GM18867 (cell line): Measurements from ENCODE around the gene FANCG.

Experiments used
- ATAC-seq: cut with Tn5 transposase; IDR thresholded peaks from one replicate; pipeline ENCODE4 v1.9.1; 2021; ENCODE audit warnings: mild to moderate bottlenecking, moderate library complexity; ENCODE audit not compliant: unreplicated experiment

Gene FANCG

DNA sequence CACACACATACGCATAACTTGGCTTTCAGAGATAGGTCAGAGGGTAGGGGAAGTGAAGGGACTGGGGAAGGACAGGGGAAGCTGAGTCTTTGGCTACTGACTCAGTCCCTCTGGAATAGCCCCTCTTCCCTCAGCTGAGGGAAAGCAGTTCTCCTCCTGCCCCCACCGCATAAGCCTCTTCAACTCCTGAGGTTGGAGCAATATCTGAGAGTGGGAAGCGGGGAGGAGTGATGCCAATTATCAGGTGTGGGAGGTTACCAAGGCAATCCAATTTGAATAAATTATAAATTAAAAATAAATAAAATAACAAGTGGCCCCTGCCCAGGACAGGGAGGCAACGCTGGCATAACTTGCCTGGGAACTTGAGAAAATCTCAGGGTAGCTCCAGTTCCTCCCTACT, 24.8 kb upstream of the FANCG start:
- ATAC-seq: no peak

DNA sequence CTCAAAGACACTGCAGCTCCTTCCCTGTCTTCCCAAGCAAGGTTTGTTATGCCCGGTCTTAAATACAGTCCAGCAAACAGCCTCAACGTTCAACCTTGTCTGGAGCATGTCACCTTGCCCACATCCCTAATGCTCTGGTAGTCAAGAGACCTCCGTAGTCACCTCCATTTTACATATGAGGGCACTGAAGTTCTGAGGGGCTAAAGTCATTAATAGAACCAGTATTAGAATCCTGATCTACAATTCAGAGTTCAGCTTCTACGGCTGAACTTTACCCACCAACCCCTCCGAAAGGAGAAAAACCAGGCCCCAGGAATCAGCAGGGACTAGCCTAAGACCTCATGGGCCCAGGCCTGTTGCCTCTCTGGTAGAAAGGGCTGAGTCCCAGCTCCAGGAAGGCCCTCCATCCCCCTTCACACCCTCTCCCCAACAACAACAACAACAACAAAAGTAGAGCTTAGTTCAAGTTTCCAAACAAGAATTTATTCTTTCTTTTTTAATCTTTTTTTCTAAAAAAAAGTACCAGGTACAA, 24.0 kb upstream of the FANCG start:
- ATAC-seq: no peak

DNA sequence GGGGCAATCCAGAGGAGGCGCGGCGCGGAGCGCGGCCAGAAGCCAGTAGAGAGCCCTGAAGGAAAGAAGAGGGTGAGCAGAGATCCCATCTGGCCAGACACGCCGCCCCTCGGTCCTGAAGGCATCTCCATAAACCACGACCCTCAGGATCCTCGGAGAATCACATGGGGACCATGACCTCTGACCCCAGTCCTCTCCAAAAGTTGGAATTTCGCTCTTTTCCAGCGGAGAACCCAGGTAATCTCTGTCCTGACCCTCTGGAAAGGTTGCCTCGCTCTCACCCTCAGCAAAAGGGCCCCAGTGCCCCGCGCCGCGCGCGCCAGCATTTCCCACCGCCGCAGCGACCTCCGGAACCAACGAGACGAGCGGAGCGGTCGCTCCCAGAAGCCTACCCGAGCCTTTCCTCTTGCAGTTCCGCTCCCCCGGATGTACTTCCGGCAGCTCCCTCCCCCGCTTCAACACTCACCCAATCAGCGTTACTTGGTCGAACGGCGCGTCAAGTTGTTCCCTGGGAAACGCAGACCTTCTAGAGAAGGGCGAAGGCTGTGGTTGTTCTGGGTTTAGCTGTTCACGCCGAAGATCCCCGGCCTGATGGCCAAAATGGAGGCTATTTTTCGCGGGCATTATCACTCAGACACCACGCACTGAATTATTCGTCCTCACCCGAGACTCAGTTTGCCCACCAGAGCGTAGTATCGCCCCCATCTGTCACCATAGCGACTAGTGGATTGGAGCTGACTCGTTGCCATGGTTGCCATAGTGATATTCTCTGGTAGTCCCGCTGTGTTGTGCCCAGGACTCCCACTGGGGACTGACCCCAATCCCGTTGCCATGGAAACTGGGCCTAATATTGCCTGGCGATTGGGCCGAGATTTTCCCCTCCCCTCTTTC, 23.3 kb upstream of the FANCG start, which contains the start of gene STOML2:
Gene STOML2 (minus strand): TSS at position 363 of the 891 bp plus-strand sequence. CDS start 37 bp downstream, at position 326.
- ATAC-seq: peak; percentile 94

DNA sequence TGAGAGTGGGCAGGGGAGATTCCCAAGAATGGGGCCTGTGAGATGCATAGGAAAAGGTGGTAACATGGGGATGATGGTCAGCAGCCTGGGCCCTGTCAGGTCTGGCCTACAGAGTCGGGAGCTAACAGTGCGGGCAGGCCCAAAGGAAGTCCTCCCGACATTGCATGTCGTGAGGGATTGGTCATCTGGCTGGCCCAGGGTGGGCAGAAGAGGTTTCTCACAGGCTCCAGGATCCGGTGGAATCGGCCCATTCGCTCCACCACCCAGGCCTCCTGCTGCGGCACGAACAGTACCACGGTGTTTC, 22.7 kb upstream of the FANCG start:
- peak; percentile 18 for ATAC-seq

DNA sequence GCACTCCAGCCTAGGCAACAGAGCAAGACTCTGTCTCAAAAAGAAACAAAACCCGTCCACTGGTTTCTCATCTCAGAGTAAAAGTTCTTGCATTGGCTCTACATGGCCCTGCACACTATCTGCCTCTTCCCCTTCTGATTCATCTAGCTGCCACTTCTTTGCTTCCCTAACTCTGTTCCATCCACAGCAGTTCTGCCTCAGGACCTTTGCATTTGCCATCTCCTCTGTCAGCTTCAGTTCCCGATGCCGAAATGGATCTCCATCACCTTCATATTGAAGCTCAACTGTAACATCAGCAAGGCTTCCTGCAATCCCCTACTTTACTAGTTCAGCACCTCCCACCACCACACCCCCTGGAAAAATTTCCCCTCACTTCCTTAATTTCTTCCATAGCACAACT, 17.8 kb upstream of the FANCG start:
- ATAC-seq: no peak

DNA sequence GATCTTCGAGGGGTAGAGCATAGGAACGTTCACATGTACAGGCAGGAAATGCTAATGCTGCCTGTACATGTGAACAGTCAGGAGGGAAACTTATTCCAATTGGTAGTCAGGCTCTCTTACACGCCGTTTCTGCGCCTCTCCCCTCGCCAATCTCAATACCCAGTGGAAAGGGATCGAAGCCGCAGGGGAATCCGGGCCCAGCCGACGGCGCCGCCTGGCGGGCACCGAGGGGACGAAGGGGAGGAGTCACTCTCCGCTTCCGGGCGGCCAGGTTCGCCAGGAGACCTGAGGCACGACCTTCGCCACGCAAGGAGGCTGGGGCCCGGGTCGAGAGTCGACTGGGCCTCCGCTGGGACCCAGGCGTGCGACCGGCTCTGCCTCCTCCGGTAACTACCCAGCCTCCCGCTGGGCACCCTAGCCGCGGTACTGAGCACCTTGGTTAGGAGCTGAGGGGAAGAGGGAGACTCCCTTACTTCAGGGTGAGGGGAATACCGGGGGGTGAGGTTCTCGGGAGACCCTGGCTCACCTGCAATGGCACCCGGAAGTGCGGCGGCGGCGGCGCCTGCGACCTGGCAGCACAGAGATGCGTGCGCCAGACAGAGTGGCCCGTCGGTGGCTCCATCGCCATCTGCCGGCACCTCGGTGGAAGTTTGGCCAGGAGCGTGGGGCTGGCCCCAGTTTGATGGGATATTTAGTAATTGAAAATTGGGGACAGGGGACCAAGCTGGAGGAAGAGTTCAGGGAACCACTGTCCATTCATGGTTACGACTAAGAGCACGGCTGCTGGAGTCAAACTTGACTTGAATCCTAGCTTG, 16.5 kb upstream of the FANCG start, which contains the start of gene PIGO:
Gene PIGO (minus strand): TSS at position 557 of the 815 bp plus-strand sequence. CDS start 1,026 bp downstream, outside the sequence.
- ATAC-seq: peak; percentile 85

DNA sequence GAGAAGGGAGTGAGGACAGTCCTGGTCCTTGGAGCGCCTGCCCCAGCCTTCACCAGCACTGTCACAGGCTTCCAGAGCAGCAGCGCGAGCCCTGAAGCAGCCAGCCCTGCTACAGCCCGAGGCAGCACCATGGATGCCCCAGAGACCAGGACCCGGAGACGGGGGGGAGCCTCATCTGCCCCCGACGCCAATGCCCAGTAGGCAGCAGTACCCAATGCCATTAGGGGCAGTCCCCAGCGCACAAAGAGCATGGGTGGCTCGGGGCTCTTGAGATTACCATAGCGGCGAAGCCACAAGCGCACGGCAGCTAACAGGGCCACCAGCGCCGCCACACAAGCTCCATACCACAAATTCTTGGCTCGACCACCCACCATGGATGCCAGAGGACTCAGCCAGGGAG, 11.8 kb upstream of the FANCG start:
- ATAC-seq: no peak

DNA sequence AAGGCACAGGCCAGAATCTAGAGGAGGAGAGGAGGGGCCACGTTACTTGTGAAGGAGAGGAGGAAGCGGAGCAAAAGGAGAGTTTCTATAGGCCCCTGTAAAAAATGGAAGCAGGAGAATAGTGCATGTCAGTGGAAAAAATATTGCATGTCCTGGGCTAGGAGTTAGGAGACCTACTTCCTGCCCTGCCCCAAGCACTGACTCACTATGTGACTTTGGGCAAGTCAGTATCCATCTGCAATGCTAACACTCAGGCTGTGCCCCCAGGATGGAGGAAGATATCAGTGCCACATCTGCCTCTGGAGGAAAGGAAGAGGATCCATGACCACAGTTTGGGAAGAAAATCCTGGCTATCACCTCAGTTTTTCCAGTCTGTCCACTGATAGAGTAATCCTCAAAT, 9.7 kb upstream of the FANCG start:
- no peak for ATAC-seq

DNA sequence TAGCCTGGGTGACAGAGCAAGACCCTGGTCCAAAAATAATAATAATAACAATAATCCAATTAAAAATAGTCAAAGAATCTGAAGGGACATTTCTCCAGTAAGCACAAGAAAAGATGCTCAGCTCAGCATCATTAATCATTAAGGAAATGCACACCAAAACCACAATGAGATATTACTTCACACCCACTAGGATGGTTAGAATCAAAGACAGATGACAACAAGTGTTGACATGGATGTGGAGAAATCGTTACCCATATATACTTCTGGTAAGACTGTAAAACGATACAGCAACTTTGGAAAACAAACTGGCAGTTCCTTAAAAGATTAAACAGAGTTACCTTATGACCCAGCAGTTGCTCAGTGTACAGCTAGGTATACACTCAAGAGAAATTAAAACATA, 5.3 kb upstream of the FANCG start:
- ATAC-seq: no peak

DNA sequence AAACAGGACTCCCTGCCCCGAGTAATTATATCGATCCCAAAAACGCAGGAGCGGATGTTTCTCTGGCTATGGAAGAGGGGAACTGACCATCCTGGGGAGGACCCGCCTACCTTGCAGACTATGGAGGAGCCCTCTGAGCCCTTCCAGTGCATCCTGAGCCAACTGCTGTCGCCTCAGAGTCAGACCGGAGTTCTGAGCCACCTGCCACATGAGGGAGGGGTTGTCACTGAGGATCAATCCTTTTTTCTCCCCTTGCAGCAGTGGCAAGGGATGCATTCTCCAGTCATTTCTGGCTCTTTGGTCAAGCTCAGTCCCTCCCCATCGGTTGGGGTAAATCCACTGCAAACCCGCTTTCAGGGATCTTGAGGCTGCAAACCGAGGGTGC, 709 bp downstream of the FANCG start:
- ATAC-seq: no peak

DNA sequence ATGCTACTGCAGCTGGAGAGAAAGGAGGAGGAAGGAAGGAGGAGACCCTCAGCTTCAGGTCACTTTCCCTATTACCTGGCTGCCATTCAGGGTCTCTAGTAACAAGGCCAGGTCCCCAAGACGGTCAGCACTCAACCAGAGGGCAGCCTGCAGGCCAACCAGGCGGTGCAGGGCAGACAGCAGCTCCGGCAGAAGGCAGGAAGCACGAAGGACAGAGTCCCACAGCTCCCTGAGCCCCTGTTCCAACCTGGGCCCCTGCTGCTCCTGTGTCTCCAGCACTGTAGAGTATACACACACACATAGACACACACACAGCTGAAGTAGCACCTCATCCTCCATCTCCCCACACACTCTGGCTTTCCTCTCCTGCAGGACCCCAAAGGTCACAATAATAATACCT, 1.7 kb downstream of the FANCG start:
- ATAC-seq: no peak

DNA sequence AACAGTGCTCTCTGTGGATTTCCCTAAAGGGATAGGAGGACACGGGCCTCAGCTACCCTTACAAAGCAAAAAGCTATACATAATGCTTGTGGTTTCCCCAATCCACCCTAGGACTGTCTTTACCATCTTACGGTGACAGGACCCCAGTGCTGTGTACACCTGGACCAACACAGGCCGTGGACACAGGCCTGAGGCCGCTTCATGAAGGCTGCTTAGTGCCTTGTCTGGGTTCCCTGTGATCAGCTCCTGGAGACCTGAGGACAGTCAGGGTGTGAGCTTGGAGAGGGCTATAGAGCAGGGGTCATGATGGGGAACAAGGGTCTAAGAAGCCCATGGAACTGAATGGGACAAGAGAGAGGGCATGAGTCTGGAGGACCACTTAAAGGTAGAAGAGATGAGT, 2.9 kb downstream of the FANCG start:
- no peak for ATAC-seq

DNA sequence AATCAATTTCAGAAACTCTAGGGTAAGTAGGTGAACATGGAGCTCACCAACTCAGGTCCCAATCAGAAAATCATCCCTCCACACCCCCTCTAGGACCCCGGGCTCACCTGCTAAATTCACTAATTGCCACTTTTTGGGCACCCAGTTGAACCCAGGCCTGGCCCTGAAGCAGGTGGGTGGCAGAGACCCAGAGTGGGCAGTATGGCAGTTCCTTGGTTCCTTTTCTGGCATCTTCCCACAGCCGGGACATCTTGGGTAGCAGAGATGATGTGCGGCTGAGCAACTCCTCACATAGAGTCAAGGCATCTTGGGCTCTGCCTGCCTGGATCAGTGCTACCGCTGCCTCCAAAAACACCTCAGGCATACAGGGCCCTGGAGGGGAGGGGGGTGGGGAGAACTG, 4.4 kb downstream of the FANCG start:
- ATAC-seq: no peak

DNA sequence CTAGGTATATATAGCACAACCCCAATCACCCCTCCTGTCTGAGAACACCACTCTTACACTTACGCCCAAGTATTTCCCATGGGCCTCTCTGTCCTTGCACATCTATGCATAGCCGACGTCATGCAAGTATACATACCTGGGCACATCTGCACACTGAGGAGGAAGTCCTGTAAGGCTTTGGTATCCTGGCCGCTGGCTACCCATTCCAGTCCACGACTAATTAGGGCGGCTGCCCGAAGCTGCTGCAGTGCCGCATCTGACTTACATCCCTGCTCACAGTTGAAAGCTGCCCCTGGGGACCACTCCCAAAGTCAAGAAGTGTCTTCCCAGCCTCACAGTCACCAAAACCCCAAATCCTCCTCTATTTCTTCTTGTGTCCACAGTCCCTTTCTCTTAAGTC, 5.0 kb downstream of the FANCG start:
- no peak for ATAC-seq

DNA sequence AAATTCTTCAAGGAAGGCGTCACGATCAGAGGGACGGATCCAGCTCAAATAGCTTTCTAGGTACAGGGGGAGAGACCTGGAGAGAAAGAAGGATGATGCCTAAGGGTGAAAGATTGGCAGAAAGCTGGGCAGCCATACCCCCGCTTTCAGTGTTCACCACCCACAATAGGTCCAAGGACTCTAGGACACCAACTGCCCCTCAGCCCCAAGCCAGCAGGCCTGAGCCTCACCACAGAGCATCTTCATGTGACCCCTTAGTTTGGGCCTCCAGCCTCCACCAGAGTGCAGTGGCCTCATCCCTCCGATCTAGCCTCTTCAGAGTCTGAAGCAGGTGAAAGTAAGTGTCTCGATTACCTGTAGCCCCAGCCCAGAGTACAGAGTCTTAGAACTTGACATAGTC, 5.6 kb downstream of the FANCG start:
- ATAC-seq: no peak

DNA sequence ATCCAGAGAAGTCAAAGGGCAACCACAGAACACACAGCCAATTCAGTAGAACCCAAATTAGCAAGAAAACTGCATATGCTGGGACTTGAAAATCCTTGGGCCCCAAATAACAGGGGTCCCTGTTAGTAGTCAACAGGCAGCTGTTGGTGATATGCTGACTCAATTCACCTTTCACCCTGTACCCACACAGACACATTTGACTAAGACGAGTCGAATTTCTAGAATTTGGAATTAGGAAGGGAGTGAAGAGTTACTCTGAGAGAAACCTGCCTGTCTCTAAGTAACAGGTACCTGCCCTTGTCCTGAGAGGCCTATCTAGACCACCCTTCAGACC, 6.5 kb downstream of the FANCG start:
- no peak for ATAC-seq

DNA sequence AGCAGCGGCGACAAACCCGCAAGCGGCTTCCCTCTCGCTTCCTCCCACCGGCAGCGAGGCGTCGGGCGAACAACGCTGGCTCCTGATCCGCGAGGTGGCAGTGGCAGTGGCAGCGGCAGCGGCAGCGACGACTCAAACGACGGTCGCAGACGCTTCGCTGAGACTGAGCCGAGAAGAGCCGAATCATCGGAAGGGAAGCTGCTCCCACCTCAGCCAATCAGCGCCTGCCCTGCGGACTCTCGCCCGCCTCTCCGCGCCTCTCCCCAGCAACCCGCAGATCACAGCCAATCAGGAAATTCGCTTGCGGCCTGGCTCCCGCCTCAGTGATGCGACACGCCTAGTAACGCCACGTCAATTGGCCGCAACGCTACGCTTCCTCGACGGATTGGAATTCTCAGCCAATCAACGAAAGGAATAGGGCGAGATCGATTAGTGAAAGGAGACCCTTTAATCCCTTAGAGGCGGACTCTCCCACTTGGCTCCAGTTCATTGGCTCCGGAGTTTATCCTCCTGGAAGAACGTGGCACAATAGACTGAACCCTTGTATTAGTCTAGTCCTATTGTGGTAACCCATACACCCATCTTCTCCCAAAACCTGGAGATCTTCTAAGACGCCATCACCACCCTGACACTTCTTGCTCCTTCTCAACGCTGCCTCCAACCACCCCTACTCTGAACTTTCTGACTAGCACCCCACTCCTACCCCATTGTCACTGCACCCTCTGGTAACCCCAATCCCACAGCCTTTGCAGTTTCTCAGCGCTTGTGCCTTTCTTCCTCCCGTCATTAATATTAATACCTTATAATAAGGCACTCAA, 7.1 kb downstream of the FANCG start, which contains the start of gene VCP:
Gene VCP (minus strand): TSS at position 165 of the 818 bp plus-strand sequence. CDS start 272 bp downstream, outside the sequence.
- ATAC-seq: peak; percentile 80

DNA sequence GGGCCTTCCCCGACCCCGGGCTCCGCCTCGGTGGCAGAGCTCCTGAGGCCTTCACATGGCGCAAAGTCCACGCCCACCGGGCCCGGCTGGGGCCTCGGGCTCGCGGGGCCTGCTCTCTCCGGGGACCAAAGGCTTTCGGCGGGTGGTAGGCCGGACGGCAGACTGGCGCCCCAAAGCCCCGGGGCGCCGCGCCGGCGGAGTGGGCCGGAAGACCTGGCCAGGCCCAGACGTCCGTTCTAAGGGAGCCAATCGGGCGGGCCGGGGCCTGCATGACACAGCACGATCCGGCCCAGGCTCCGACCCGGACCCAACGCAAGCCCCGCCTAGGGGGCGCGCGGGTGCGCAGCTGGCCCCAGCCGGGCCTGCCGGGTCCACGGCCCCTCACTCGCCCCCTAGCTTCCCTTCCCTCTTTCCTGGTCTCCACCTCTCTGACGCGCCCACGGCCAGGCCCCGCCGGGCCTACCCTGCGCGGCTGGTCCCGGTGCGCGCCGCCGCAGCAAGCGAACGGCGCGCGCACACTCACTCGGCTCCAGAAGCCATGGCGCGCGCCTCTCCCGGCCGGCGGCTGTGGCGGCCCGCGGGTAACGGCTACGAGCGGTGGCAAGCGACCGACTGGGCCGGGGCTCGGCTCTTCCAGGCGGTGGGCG, 7.8 kb downstream of the FANCG start:
- peak; percentile 57 for ATAC-seq

DNA sequence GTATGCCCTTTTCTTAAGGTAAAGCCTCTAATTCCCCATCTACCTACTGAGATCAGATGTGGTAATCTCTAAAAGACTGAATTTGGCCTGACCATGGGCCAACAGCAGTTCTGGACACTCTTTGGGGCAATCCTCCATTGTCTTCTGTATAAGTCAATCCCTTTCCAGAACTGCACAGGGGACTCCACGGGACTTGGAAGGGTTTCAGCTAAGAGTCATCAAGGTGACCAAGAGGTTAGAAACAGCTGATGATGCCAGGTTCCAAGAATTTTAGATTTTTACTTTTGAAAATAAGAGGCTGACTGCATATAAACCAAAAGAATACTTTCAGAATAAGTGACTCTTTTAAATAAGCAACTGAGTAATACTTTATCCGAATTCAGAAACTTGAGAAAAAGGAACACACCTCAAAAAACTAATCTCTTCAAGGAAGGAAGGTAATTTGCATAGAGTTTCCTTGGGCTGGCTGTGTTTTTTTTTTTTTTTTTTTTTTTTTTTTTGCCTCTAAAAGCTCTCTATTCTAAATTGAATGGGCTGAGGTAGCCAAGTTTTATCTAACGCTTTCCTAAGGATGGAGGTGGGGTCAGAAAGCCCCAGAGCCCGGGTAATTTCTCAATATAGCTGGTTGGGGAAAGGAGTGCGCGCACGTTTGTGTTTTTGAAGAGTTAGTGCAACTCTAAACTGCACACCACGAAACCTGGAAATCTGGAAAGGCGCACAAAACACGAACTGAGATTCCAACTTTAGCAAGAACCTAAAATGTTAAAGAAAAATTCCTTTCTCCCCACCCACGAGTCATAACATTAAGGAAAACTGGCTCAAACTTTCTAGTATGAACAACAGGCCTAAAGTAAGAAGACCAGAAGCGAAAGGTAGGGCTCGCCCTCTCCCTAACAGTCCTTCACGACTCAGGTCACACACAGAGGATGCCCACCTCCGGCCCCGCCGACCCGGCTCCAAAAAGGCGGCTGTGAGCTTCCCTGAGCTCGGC, 8.6 kb downstream of the FANCG start:
- no peak for ATAC-seq
